SK-N-DZ (cell line): ENCODE results near the gene CCDC180.

ENCODE experiments used
- small RNA-seq, 2 experiments: library from RNA; depleted of rRNA; stranded (forward); fragments of <200 nt; gene quantifications; one replicate each; pipeline ENCODE3, GENCODE V24; 2014

The CCDC180 gene

Small RNAs within 50 kb of the gene (small RNA-seq; reads per million reads assigned to genes)
- gene AL512590.2 (0 reads per million in 2 experiments), gene CCDC180 (0 to 0.05 reads per million in 2 experiments)
